HEK293 (cell line): ENCODE measurements around the gene CNTNAP1.

Experiments
- BCL11A ChIP-seq: fragments of 450-650 bp; formaldehyde crosslinking; IDR thresholded peaks from 2 replicates; pipeline ENCODE4 v1.5.1; 2016; ENCODE audit warnings: low read depth, missing biosample characterization, missing genetic modification characterization
- GLIS1 ChIP-seq: fragments of 450-650 bp; formaldehyde crosslinking; IDR thresholded peaks from 2 replicates; pipeline ENCODE4 v1.5.1; 2016; ENCODE audit warnings: missing biosample characterization, missing genetic modification characterization
- KLF1 ChIP-seq: fragments of 450-650 bp; formaldehyde crosslinking; IDR thresholded peaks from 2 replicates; pipeline ENCODE4 v1.5.1; 2016; ENCODE audit warnings: missing biosample characterization, missing genetic modification characterization
- KLF10 ChIP-seq: fragments of 450-650 bp; IDR thresholded peaks from 2 replicates; pipeline ENCODE4 v1.5.1; 2018; ENCODE audit warnings: missing biosample characterization, mild to moderate bottlenecking, missing genetic modification characterization
- KLF8 ChIP-seq: fragments of 450-650 bp; formaldehyde crosslinking; IDR thresholded peaks from 2 replicates; pipeline ENCODE4 v1.5.1; 2016; ENCODE audit warnings: missing biosample characterization, missing genetic modification characterization
- MYNN ChIP-seq: fragments of 450-650 bp; formaldehyde crosslinking; IDR thresholded peaks from 2 replicates; pipeline ENCODE4 v1.5.1; 2016; ENCODE audit warnings: missing biosample characterization, missing genetic modification characterization, borderline replicate concordance
- SP2 ChIP-seq: fragments of 450-650 bp; formaldehyde crosslinking; IDR thresholded peaks from 2 replicates; pipeline ENCODE4 v1.5.1; 2016; ENCODE audit warnings: missing biosample characterization, missing genetic modification characterization
- SP3 ChIP-seq: fragments of 450-650 bp; formaldehyde crosslinking; IDR thresholded peaks from 2 replicates; pipeline ENCODE4 v1.5.1; 2016; ENCODE audit warnings: missing biosample characterization, missing genetic modification characterization
- SP7 ChIP-seq: fragments of 450-650 bp; formaldehyde crosslinking; IDR thresholded peaks from 2 replicates; pipeline ENCODE4 v1.5.1; 2016; ENCODE audit warnings: missing biosample characterization, missing genetic modification characterization
- ZBTB20 ChIP-seq: fragments of 450-650 bp; formaldehyde crosslinking; IDR thresholded peaks from 2 replicates; pipeline ENCODE4 v1.5.1; 2016; ENCODE audit warnings: missing biosample characterization, missing genetic modification characterization
- ZNF19 ChIP-seq: fragments of 450-650 bp; formaldehyde crosslinking; IDR thresholded peaks from 2 replicates; pipeline ENCODE4; 2016; ENCODE audit warnings: missing biosample characterization, missing genetic modification characterization, low read depth
- ZNF2 ChIP-seq: fragments of 450-650 bp; formaldehyde crosslinking; IDR thresholded peaks from 2 replicates; pipeline ENCODE4 v1.5.1; 2016; ENCODE audit warnings: missing biosample characterization, missing genetic modification characterization
- ZNF394 ChIP-seq: fragments of 450-650 bp; formaldehyde crosslinking; IDR thresholded peaks from 2 replicates; pipeline ENCODE4 v1.5.1; 2016; ENCODE audit warnings: missing biosample characterization, missing genetic modification characterization, mild to moderate bottlenecking, moderate library complexity, borderline replicate concordance
- ZNF423 ChIP-seq: fragments of 450-650 bp; formaldehyde crosslinking; IDR thresholded peaks from 2 replicates; pipeline ENCODE4 v1.5.1; 2016; ENCODE audit warnings: missing biosample characterization, missing genetic modification characterization
- ZNF433 ChIP-seq: fragments of 450-650 bp; formaldehyde crosslinking; IDR thresholded peaks from 2 replicates; pipeline ENCODE4 v1.5.1; 2016; ENCODE audit warnings: missing biosample characterization, missing genetic modification characterization, low read depth
- ZNF529 ChIP-seq: fragments of 450-650 bp; formaldehyde crosslinking; IDR thresholded peaks from 2 replicates; pipeline ENCODE4 v1.5.1; 2017; ENCODE audit warnings: missing genetic modification characterization, missing biosample characterization; ENCODE audit not compliant: insufficient replicate concordance
- ZNF629 ChIP-seq: fragments of 450-650 bp; formaldehyde crosslinking; IDR thresholded peaks from 2 replicates; pipeline ENCODE4 v1.5.1; 2017; ENCODE audit warnings: missing biosample characterization, missing genetic modification characterization
- ZNF768 ChIP-seq: fragments of 450-650 bp; formaldehyde crosslinking; IDR thresholded peaks from 2 replicates; pipeline ENCODE4 v1.5.1; 2018; ENCODE audit warnings: missing biosample characterization, mild to moderate bottlenecking, missing genetic modification characterization
- ZSCAN16 ChIP-seq: fragments of 450-650 bp; formaldehyde crosslinking; IDR thresholded peaks from 2 replicates; pipeline ENCODE4 v1.5.1; 2016; ENCODE audit warnings: missing biosample characterization, missing genetic modification characterization
- ZSCAN30 ChIP-seq: fragments of 450-650 bp; IDR thresholded peaks from 2 replicates; pipeline ENCODE4 v1.5.1; 2018; ENCODE audit warnings: missing biosample characterization, mild to moderate bottlenecking, missing genetic modification characterization, moderate library complexity
- TF ChIP-seq, protein P1 (sequence below): fragments of 450-650 bp; IDR thresholded peaks from 2 replicates; pipeline ENCODE4 v1.5.1; 2018; ENCODE audit warnings: missing biosample characterization, mild to moderate bottlenecking, missing genetic modification characterization
- TF ChIP-seq, protein P2 (sequence below): fragments of 450-650 bp; formaldehyde crosslinking; IDR thresholded peaks from 2 replicates; pipeline ENCODE4 v1.5.1; 2016; ENCODE audit warnings: missing biosample characterization, missing genetic modification characterization
- TF ChIP-seq, protein P3 (sequence below): fragments of 450-650 bp; formaldehyde crosslinking; optimal IDR thresholded peaks from 2 replicates; pipeline ENCODE3; 2016; ENCODE audit warnings: missing biosample characterization, mild to moderate bottlenecking, missing genetic modification characterization
- TF ChIP-seq, protein P4 (sequence below): fragments of 450-650 bp; formaldehyde crosslinking; IDR thresholded peaks from 2 replicates; pipeline ENCODE4 v1.5.1; 2016; ENCODE audit warnings: missing biosample characterization, missing genetic modification characterization
- TF ChIP-seq, protein P5 (sequence below): fragments of 450-650 bp; formaldehyde crosslinking; IDR thresholded peaks from 2 replicates; pipeline ENCODE4 v1.5.1; 2016; ENCODE audit warnings: missing biosample characterization, missing genetic modification characterization
- TF ChIP-seq, protein P6 (sequence below): fragments of 450-650 bp; formaldehyde crosslinking; IDR thresholded peaks from 2 replicates; pipeline ENCODE4 v1.5.1; 2016; ENCODE audit warnings: missing biosample characterization, missing genetic modification characterization

CNTNAP1 gene

DNA sequence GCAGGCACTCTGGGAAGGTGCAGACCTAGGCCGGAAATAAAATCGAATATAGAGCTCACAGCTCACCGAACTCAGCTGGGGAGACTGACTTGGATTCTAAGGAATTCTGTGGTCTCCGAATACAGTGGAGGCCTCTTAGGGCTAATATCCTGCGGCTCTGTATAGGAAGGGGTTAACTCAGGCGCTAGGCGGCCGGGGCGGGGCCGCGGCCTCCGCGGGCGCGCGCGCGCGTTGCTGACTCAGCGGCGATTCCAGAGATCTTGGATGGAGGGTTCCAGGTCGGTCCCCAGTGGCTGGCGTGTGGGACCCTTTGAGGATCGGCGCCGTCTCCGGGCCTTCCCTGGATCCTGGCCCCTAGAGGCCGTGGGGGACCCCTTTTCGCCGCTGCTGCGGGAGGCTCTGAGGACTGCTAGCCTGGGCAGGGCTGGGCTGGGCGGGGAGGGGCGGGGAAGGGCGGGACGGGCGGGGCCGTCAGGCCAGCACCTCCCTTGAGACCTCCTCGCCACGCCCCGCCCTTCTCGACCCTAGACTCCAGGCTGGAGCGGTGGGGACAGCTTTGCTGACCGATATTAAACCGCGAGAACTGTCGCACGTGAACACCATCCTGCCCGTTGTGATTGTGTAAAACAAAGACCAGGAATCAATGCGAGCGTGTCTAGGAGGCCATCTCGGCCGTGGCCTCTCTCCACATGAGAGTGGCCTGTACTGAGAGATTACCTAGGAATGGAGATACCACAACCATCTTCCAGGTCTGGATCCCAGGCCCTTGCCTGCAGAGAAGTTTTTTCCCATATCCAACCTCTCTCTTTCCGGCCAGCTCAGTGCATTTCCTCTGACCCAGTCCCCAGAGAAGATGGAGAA is 4.2 kb upstream of the CNTNAP1 start (continued):
- TF ChIP-seq ZNF629 (tag by site-specific recombination): peak; percentile 5; the same call in 1 of the 2 replicates
- no peak for TF ChIP-seq ZNF529 (tag by site-specific recombination)
- TF ChIP-seq, protein P1, sequence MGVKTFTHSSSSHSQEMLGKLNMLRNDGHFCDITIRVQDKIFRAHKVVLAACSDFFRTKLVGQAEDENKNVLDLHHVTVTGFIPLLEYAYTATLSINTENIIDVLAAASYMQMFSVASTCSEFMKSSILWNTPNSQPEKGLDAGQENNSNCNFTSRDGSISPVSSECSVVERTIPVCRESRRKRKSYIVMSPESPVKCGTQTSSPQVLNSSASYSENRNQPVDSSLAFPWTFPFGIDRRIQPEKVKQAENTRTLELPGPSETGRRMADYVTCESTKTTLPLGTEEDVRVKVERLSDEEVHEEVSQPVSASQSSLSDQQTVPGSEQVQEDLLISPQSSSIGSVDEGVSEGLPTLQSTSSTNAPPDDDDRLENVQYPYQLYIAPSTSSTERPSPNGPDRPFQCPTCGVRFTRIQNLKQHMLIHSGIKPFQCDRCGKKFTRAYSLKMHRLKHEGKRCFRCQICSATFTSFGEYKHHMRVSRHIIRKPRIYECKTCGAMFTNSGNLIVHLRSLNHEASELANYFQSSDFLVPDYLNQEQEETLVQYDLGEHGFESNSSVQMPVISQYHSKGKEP (tag by site-specific recombination): peak; percentile 62
- peak; percentile 75 for TF ChIP-seq SP3 (tag by site-specific recombination)
- TF ChIP-seq ZNF433 (tag by site-specific recombination): no peak
- TF ChIP-seq MYNN: no peak
- TF ChIP-seq, protein P2, sequence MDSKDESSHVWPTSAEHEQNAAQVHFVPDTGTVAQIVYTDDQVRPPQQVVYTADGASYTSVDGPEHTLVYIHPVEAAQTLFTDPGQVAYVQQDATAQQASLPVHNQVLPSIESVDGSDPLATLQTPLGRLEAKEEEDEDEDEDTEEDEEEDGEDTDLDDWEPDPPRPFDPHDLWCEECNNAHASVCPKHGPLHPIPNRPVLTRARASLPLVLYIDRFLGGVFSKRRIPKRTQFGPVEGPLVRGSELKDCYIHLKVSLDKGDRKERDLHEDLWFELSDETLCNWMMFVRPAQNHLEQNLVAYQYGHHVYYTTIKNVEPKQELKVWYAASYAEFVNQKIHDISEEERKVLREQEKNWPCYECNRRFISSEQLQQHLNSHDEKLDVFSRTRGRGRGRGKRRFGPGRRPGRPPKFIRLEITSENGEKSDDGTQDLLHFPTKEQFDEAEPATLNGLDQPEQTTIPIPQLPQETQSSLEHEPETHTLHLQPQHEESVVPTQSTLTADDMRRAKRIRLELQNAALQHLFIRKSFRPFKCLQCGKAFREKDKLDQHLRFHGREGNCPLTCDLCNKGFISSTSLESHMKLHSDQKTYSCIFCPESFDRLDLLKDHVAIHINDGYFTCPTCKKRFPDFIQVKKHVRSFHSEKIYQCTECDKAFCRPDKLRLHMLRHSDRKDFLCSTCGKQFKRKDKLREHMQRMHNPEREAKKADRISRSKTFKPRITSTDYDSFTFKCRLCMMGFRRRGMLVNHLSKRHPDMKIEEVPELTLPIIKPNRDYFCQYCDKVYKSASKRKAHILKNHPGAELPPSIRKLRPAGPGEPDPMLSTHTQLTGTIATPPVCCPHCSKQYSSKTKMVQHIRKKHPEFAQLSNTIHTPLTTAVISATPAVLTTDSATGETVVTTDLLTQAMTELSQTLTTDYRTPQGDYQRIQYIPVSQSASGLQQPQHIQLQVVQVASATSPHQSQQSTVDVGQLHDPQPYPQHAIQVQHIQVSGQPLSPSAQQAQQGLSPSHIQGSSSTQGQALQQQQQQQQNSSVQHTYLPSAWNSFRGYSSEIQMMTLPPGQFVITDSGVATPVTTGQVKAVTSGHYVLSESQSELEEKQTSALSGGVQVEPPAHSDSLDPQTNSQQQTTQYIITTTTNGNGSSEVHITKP (tag by site-specific recombination): peak; percentile 83
- TF ChIP-seq, protein P3, sequence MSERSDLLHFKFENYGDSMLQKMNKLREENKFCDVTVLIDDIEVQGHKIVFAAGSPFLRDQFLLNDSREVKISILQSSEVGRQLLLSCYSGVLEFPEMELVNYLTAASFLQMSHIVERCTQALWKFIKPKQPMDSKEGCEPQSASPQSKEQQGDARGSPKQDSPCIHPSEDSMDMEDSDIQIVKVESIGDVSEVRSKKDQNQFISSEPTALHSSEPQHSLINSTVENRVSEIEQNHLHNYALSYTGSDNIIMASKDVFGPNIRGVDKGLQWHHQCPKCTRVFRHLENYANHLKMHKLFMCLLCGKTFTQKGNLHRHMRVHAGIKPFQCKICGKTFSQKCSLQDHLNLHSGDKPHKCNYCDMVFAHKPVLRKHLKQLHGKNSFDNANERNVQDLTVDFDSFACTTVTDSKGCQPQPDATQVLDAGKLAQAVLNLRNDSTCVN (tag by site-specific recombination): peak; percentile 81
- TF ChIP-seq ZNF19: no peak
- peak; percentile 85 for TF ChIP-seq KLF10 (tag by site-specific recombination)
- peak; percentile 68 for TF ChIP-seq GLIS1 (tag by site-specific recombination)
- no peak for TF ChIP-seq ZNF768 (tag by site-specific recombination)
- no peak for TF ChIP-seq ZSCAN16 (tag by site-specific recombination)
- peak; percentile 69 for TF ChIP-seq ZNF2 (tag by site-specific recombination)
- TF ChIP-seq SP2: peak; percentile 62
- TF ChIP-seq ZSCAN30 (tag by site-specific recombination): peak; percentile 82
- TF ChIP-seq BCL11A (tag by site-specific recombination): peak; percentile 77; the same call in 1 of the 2 replicates
- TF ChIP-seq, protein P4, sequence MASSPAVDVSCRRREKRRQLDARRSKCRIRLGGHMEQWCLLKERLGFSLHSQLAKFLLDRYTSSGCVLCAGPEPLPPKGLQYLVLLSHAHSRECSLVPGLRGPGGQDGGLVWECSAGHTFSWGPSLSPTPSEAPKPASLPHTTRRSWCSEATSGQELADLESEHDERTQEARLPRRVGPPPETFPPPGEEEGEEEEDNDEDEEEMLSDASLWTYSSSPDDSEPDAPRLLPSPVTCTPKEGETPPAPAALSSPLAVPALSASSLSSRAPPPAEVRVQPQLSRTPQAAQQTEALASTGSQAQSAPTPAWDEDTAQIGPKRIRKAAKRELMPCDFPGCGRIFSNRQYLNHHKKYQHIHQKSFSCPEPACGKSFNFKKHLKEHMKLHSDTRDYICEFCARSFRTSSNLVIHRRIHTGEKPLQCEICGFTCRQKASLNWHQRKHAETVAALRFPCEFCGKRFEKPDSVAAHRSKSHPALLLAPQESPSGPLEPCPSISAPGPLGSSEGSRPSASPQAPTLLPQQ: peak; percentile 99
- TF ChIP-seq, protein P5, sequence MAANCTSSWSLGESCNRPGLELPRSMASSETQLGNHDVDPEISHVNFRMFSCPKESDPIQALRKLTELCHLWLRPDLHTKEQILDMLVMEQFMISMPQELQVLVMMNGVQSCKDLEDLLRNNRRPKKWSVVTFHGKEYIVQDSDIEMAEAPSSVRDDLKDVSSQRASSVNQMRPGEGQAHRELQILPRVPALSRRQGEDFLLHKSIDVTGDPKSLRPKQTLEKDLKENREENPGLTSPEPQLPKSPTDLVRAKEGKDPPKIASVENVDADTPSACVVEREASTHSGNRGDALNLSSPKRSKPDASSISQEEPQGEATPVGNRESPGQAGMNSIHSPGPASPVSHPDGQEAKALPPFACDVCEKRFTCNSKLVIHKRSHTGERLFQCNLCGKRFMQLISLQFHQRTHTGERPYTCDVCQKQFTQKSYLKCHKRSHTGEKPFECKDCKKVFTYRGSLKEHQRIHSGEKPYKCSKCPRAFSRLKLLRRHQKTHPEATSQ (tag by site-specific recombination): no peak
- peak; percentile 95 for TF ChIP-seq KLF8 (tag by site-specific recombination)
- peak; percentile 30 for TF ChIP-seq ZNF394 (tag by site-specific recombination)
- TF ChIP-seq ZBTB20 (tag by site-specific recombination): peak; percentile 79; the same call in 1 of the 2 replicates
- peak; percentile 85 for TF ChIP-seq KLF1 (tag by site-specific recombination)
- TF ChIP-seq, protein P6, sequence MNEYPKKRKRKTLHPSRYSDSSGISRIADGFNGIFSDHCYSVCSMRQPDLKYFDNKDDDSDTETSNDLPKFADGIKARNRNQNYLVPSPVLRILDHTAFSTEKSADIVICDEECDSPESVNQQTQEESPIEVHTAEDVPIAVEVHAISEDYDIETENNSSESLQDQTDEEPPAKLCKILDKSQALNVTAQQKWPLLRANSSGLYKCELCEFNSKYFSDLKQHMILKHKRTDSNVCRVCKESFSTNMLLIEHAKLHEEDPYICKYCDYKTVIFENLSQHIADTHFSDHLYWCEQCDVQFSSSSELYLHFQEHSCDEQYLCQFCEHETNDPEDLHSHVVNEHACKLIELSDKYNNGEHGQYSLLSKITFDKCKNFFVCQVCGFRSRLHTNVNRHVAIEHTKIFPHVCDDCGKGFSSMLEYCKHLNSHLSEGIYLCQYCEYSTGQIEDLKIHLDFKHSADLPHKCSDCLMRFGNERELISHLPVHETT (tag by site-specific recombination): 0 out of 2 replicates have a peak, but pooled peaks have one; percentile 17
- TF ChIP-seq SP7 (tag by site-specific recombination): peak; percentile 15; the same call in 1 of the 2 replicates
- TF ChIP-seq ZNF423 (tag by site-specific recombination): peak; percentile 54; the same call in 1 of the 2 replicates
